Measurements from ENCODE around the gene PEX5L.

PEX5L gene

GRCh38 chr3:179809639-179810038 lies 227.1 kb downstream of the PEX5L start:
- no peak for TF ChIP-seq TAF1 (IDR thresholded peaks at IDR 0.05; ENCODE audit: low read depth)
- no peak for TF ChIP-seq MAX (IDR thresholded peaks at IDR 0.05)
- TF ChIP-seq EGR1 (IDR thresholded peaks at IDR 0.05) = no peak
- no peak for TF ChIP-seq CREB1 (IDR thresholded peaks at IDR 0.05; ENCODE audit: low read depth)
- no peak for TF ChIP-seq RAD21 (IDR thresholded peaks at IDR 0.05; ENCODE audit: low read depth)
- TF ChIP-seq FOXM1 (IDR thresholded peaks at IDR 0.05; ENCODE audit: borderline replicate concordance, low read depth) = no peak
- TF ChIP-seq TEAD4 (IDR thresholded peaks at IDR 0.05) = no peak
- TF ChIP-seq ZBTB7A (IDR thresholded peaks at IDR 0.05; ENCODE audit: low read depth) = no peak
- TF ChIP-seq USF1 (IDR thresholded peaks at IDR 0.05) = no peak
- no peak for TF ChIP-seq REST (IDR thresholded peaks at IDR 0.05; ENCODE audit: low read depth)
- TF ChIP-seq NFIC (IDR thresholded peaks at IDR 0.05) = no peak
- TF ChIP-seq CEBPB (IDR thresholded peaks at IDR 0.05) = no peak
- no peak for TF ChIP-seq TCF12 (IDR thresholded peaks at IDR 0.05; ENCODE audit: low read depth)
- no peak for TF ChIP-seq YY1 (IDR thresholded peaks at IDR 0.05; ENCODE audit: low read depth)
- TF ChIP-seq EP300 (IDR thresholded peaks at IDR 0.05; ENCODE audit: borderline replicate concordance) = no peak

- TF ChIP-seq TAF1 (IDR thresholded peaks at IDR 0.05; ENCODE audit: low read depth) (no peak), CEBPB (IDR thresholded peaks at IDR 0.05) (no peak), EGR1 (IDR thresholded peaks at IDR 0.05) (no peak), MAX (IDR thresholded peaks at IDR 0.05) (no peak), REST (IDR thresholded peaks at IDR 0.05; ENCODE audit: low read depth) (no peak)
Measured at GRCh38 chr3:179807588-179807987, 229.1 kb downstream of the PEX5L start.

- TF ChIP-seq RAD21 (IDR thresholded peaks at IDR 0.05; ENCODE audit: low read depth) (no peak), FOXM1 (IDR thresholded peaks at IDR 0.05; ENCODE audit: borderline replicate concordance, low read depth) (no peak), NFIC (IDR thresholded peaks at IDR 0.05) (no peak), REST (IDR thresholded peaks at IDR 0.05; ENCODE audit: low read depth) (no peak), TAF1 (IDR thresholded peaks at IDR 0.05; ENCODE audit: low read depth) (no peak), CREB1 (IDR thresholded peaks at IDR 0.05; ENCODE audit: low read depth) (no peak)
Measured at GRCh38 chr3:179806177-179806576, 230.6 kb downstream of the PEX5L start.

GRCh38 chr3:179801856-179802255 lies 234.9 kb downstream of the PEX5L start:
- TF ChIP-seq TEAD4 (IDR thresholded peaks at IDR 0.05) (no peak), CEBPB (IDR thresholded peaks at IDR 0.05) (no peak)

- TF ChIP-seq TEAD4 (IDR thresholded peaks at IDR 0.05) = no peak
- no peak for TF ChIP-seq EP300 (IDR thresholded peaks at IDR 0.05; ENCODE audit: borderline replicate concordance)
- no peak for TF ChIP-seq FOXM1 (IDR thresholded peaks at IDR 0.05; ENCODE audit: borderline replicate concordance, low read depth)
- TF ChIP-seq CREB1 (IDR thresholded peaks at IDR 0.05; ENCODE audit: low read depth) = no peak
- TF ChIP-seq REST (IDR thresholded peaks at IDR 0.05; ENCODE audit: low read depth) = no peak
- TF ChIP-seq MAX (IDR thresholded peaks at IDR 0.05) = no peak
- no peak for TF ChIP-seq CEBPB (IDR thresholded peaks at IDR 0.05)
Measured at GRCh38 chr3:179801263-179801662, 235.5 kb downstream of the PEX5L start.
